GM12878 (cell line): ENCODE results near the gene HUS1B. TPM values are rescaled to one million over a fixed set of nuclear protein-coding genes. Genes with fewer than 3 reads are reported as not detected.

Source experiments
- ATAC-seq: fragments of 200-7000 bp; cut with Tn5 transposase; 3 replicates; pipeline ENCODE4 v1.9.1; 2020; ENCODE audit warnings: mild to moderate bottlenecking, moderate library complexity
- BruUV-seq: library from RNA; stranded (reverse); fragments of 400-500 nt; replicated peaks from 2 replicates; lab custom pipeline; 2021; lab: Mats Ljungman, UMichigan
- CTCF ChIA-PET: fragments of 300-600 bp; sonication (Branson Sonifier 250); formaldehyde crosslinking; extraction: SDS; loops from one replicate; lab custom pipeline; 2021; ENCODE audit warnings: inconsistent platforms; lab: Yijun Ruan, JAX
- POLR2A ChIA-PET: fragments of 350-600 bp; formaldehyde crosslinking; extraction: SDS; loops from one replicate; lab custom pipeline; 2021; ENCODE audit warnings: inconsistent platforms; lab: Charles Lee
- RAD21 ChIA-PET: fragments of 300-600 bp; sonication (Branson Sonifier 250); formaldehyde crosslinking; loops from one replicate; lab custom pipeline; 2023; ENCODE audit warnings: antibody characterized with exemption; ENCODE audit not compliant: unreplicated experiment; lab: Charles Lee
- SMC1A ChIA-PET: fragments of 300-600 bp; sonication (Branson Sonifier 250); formaldehyde crosslinking; loops from one replicate; lab custom pipeline; 2023; ENCODE audit not compliant: unreplicated experiment, uncharacterized antibody; lab: Charles Lee
- DNase-seq: peaks from one replicate; pipeline ENCODE4 v3.0.0-alpha.2; 2011; ENCODE audit warnings: low read depth, low spot score
- FAIRE-seq: peaks from 3 replicates; lab custom pipeline; 2011; peaks lifted over from hg19 to GRCh38; lab: Jason Lieb, UNC
- H2AFZ ChIP-seq: 2 replicates; pipeline ENCODE4 v1.6.0; 2011; ENCODE audit warnings: low read depth, low read length, control low read depth; ENCODE audit not compliant: control insufficient read depth
- H3K27ac ChIP-seq: 2 replicates; pipeline ENCODE4 v1.5.1; 2011; ENCODE audit warnings: control low read depth; ENCODE audit not compliant: control insufficient read depth, insufficient read depth
- H3K27me3 ChIP-seq, 2 experiments: replicated peaks in 1 of 2; 2 replicates each; pipeline versions ENCODE4 v1.6.0 to v1.6.1; 2011; ENCODE audit warnings: low read length in 1 of 2; ENCODE audit not compliant: control insufficient read depth in 2 of 2, insufficient read depth in 2 of 2
- H3K36me3 ChIP-seq, 2 experiments: 2 replicates each; pipeline ENCODE4 v1.5.1; 2011; ENCODE audit warnings: low read length in 1 of 2; ENCODE audit not compliant: control insufficient read depth in 2 of 2, insufficient read depth in 2 of 2
- H3K4me1 ChIP-seq: 2 replicates; pipeline ENCODE4 v1.6.1; 2011; ENCODE audit warnings: mild to moderate bottlenecking, low read length, moderate library complexity, mixed read lengths; ENCODE audit not compliant: control insufficient read depth, insufficient read depth
- H3K4me2 ChIP-seq: 2 replicates; pipeline ENCODE4 v1.6.0; 2011; ENCODE audit warnings: control low read depth; ENCODE audit not compliant: control insufficient read depth, insufficient read depth
- H3K4me3 ChIP-seq: fragments of 200-600 bp; sonication (generic); 2 replicates; pipeline ENCODE4 v1.5.1; 2016
- H3K79me2 ChIP-seq: 2 replicates; pipeline ENCODE4 v1.6.0; 2011; ENCODE audit warnings: low read length; ENCODE audit not compliant: control insufficient read depth, insufficient read depth
- H3K9ac ChIP-seq: 2 replicates; pipeline ENCODE4 v1.8.0; 2011; ENCODE audit warnings: low read length, control low read depth, mixed read lengths; ENCODE audit not compliant: control insufficient read depth, insufficient read depth
- H3K9me3 ChIP-seq: replicated peaks from 3 replicates; pipeline ENCODE4 v1.5.1; 2011; ENCODE audit warnings: mild to moderate bottlenecking, low read length; ENCODE audit not compliant: control insufficient read depth, insufficient read depth
- H4K20me1 ChIP-seq: 2 replicates; pipeline ENCODE4 v1.6.0; 2011; ENCODE audit not compliant: control insufficient read depth, insufficient read depth
- CTCF ChIP-seq, 3 experiments: IDR thresholded peaks in 2 of 3; conservative IDR thresholded peaks in 1 of 3; 2 replicates each; pipeline ENCODE4 v1.5.1; 2011; ENCODE audit warnings: low read depth in 3 of 3, low read length in 3 of 3, mild to moderate bottlenecking in 3 of 3, control low read depth in 2 of 3, moderate library complexity in 2 of 3, inconsistent platforms in 1 of 3, mixed read lengths in 1 of 3; ENCODE audit not compliant: control insufficient read depth in 2 of 3, insufficient read depth in 1 of 3; ENCODE audit errors: extremely low read depth in 1 of 3
- FOXK2 ChIP-seq: fragments of 450-650 bp; IDR thresholded peaks from 2 replicates; pipeline ENCODE4 v1.6.1; 2017; ENCODE audit warnings: mild to moderate bottlenecking, moderate library complexity
- SMC3 ChIP-seq: IDR thresholded peaks from 2 replicates; pipeline ENCODE4 v1.6.1; 2011; ENCODE audit warnings: low read length, improper control_type of control experiment, borderline replicate concordance
- TBL1XR1 ChIP-seq: IDR thresholded peaks from 2 replicates; pipeline ENCODE4 v1.6.1; 2012; ENCODE audit warnings: low read depth, low read length, improper control_type of control experiment
- WGBS: methylation state at CpG from one replicate; pipeline ENCODE4 v1.1.6; 2016; ENCODE audit warnings: low lambda C conversion rate; ENCODE audit not compliant: insufficient replicate concordance, insufficient coverage; ENCODE audit errors: missing lambda C conversion rate; 5-methylcytosine and 5-hydroxymethylcytosine counted together
- in situ Hi-C: fragments of 300-500 bp; cut with MboI; formaldehyde crosslinking; loops from 9 replicates; pipeline ENCODE4 v1.14.3; 2018; ENCODE audit warnings: mixed read lengths
- intact Hi-C: fragments of 100-400 bp; cut with micrococcal nuclease; formaldehyde crosslinking; loops from one replicate; pipeline ENCODE4 v1.14.2; 2022; ENCODE audit not compliant: unreplicated experiment
- polyA plus RNA-seq, 11 experiments: library from polyadenylated mRNA; depleted of rRNA in 4 of 11; unstranded in 6 of 11; stranded (reverse) in 5 of 11; fragments of >200 nt; fragmentation: Nextera tagmentation in 4 of 11; fragmentation: Illumina TruSeq in 1 of 11; extraction: Ambion mirVana in 4 of 11; extraction: Trizol in 1 of 11; gene quantifications; 1 replicate in 1 of 11; 2 replicates in 10 of 11; pipeline versions ENCODE4 v1.2.1 to v1.2.3, GENCODE V29; 2011 to 2016; ENCODE audit warnings: inconsistent platforms in 2 of 11, missing spikeins in 2 of 11, low read depth in 1 of 11
- total RNA-seq, 4 experiments: library from RNA; depleted of rRNA in 3 of 4; stranded (reverse); fragments of >200 nt in 3 of 4; fragmentation: Illumina TruSeq in 1 of 4; extraction: Trizol in 1 of 4; gene quantifications; 2 replicates each; pipeline versions ENCODE4 v1.2.1 to v1.2.3, GENCODE V29; 2013 to 2021

The HUS1B gene
- total and polyA plus RNA-seq, 10 of the 15 experiments (the other 5 are each of a cell fraction or from before 2014, with no cell fraction given): 0.11 to 1.3 (median 0.68) TPM; not detected in 3

DNA sequence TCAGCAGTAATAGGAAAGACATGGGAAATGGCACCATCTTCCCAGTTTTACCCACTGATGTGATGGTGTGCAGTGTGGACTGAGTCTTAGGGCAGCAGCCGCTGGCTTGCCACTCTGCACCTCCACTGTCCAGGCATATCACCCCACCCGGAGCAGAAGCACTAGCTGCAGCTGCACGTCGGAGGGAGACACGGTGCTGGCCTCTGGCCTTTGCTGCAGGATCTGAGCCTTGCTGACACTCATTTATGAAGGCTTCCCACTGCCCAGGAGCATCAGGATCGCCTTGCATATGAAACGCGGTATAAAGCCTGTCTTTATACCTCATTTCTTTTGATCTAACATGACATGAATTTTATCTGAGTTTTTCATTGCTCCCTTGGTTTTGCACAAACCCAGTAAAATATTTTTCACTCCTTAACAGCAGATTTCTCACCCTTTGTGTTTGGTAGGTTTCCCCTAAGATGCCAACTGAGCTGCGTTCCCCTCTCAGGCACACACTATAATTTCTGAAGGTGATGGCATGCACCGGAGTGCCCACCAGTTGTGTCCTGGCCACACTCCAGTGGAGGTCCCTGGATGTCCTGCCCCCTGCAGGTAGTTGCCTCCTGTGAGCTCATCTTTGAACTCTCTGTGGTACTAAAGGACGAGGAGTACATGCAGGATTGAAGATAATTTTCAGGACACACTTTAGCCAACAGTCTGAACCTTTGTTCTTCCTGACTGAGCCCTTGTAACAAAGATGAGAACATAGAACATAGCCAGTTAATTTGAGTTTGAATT, 45.0 kb upstream of the HUS1B start:
- SMC1A ChIA-PET: interaction anchor here (1.5 to 1.9 kb wide), 2 partner anchors 9 to 48 kb away, joined by 3 to 6 read pairs; partner anchors contain the start of gene EXOC2
- Histone ChIP-seq H3K9ac (no peak overlapping the region), H3K4me3 (no peak overlapping the region), H3K27me3 (no peaks in the 10 kb centered on the region; a peak in 2 of 4 replicates), H3K4me1 (no peaks in the 10 kb centered on the region), H3K9me3 (no peaks in the 10 kb centered on the region), H3K79me2 (no peaks in the 10 kb centered on the region), H2AFZ (no peak overlapping the region), H3K36me3 (no peaks in the 10 kb centered on the region), H4K20me1 (no peaks in the 10 kb centered on the region), H3K4me2 (no peak overlapping the region), H3K27ac (no peak overlapping the region)
- ATAC-seq (peak; percentile 48; the same call in 2 of the 3 replicates), FAIRE-seq (no peak), DNase-seq (no peak)
- CTCF ChIA-PET: interaction anchor here (0.6 to 1.3 kb wide), 7 partner anchors 8 to 132 kb away, joined by 3 to 4 read pairs (median 3); no protein-coding TSS in a partner anchor
- intact Hi-C loops: no loop called here
- 74% methylated on average over 11 of the region's 11 CpGs for WGBS
- no peak for TF ChIP-seq TBL1XR1
- 0 out of 6 replicates have a peak, but pooled peaks of 1 of the 3 experiments have one; percentile 6 for TF ChIP-seq CTCF (IDR thresholded peaks at IDR 0.05 in 2 of 3, conservative IDR thresholded peaks at IDR 0.05 in 1 of 3; ENCODE audit: control insufficient read depth in 2 of 3, extremely low read depth in 1 of 3, insufficient read depth in 1 of 3, low read depth in 3 of 3, low read length in 3 of 3)
- TF ChIP-seq SMC3: 0 out of 2 replicates have a peak, but pooled peaks have one; percentile 20
- TF ChIP-seq FOXK2: no peak
- no TSS peak for BruUV-seq
- in situ Hi-C loops: no loop called here
- POLR2A ChIA-PET: no interaction called here
- RAD21 ChIA-PET: interaction anchor here (1.0 kb wide), 1 partner anchor 109 kb away, joined by 5 read pairs; no protein-coding TSS in a partner anchor
